WERI-Rb-1 (cell line): Measurements from ENCODE around the gene FGG.

ENCODE experiments used
- DNase-seq: peaks from one replicate; pipeline ENCODE4 v3.0.0-alpha.2; 2020
- H3K27ac ChIP-seq: fragments of 250-450 bp; sonication (Bioruptor Pico); 2 replicates; pipeline ENCODE4 v1.5.1; 2020; ENCODE audit warnings: mild to moderate bottlenecking, moderate library complexity
- H3K27me3 ChIP-seq: fragments of 250-450 bp; sonication (Bioruptor Pico); 2 replicates; pipeline ENCODE4 v1.5.1; 2021; ENCODE audit warnings: mild to moderate bottlenecking, low read depth, moderate library complexity; ENCODE audit not compliant: insufficient read depth, severe bottlenecking
- H3K36me3 ChIP-seq: fragments of 250-450 bp; sonication (Bioruptor Pico); 2 replicates; pipeline ENCODE4 v1.5.1; 2020; ENCODE audit warnings: mild to moderate bottlenecking, moderate library complexity
- H3K4me3 ChIP-seq: 2 replicates; pipeline ENCODE4 v1.5.1; 2011; ENCODE audit warnings: low read depth, mild to moderate bottlenecking, control low read depth, low read length
- H3K9me3 ChIP-seq: fragments of 250-450 bp; sonication (Bioruptor Pico); 2 replicates; pipeline ENCODE4 v1.5.1; 2021; ENCODE audit warnings: mild to moderate bottlenecking, moderate library complexity; ENCODE audit not compliant: severe bottlenecking
- CTCF ChIP-seq: IDR thresholded peaks from 2 replicates; pipeline ENCODE4 v1.5.1; 2011; ENCODE audit warnings: low read depth, mild to moderate bottlenecking, control low read depth, inconsistent platforms, low read length

Gene FGG

GRCh38 chr4:154582723-154583122 lies 29.7 kb downstream of the FGG start:
- no peak for TF ChIP-seq CTCF
- Histone ChIP-seq H3K4me3 (no peak overlapping the region), H3K27me3 (no peaks in the 10 kb centered on the region), H3K9me3 (no peaks in the 10 kb centered on the region), H3K36me3 (no peaks in the 10 kb centered on the region), H3K27ac (no peak overlapping the region)
- no peak for DNase-seq

GRCh38 chr4:154579927-154580326 lies 32.5 kb downstream of the FGG start:
- no peak overlapping the region for H3K27ac ChIP-seq
- H3K4me3 ChIP-seq, result no peak overlapping the region
- no peak for TF ChIP-seq CTCF
- H3K27me3 ChIP-seq, result no peaks in the 10 kb centered on the region
- DNase-seq, result no peak
- H3K36me3 ChIP-seq, result no peaks in the 10 kb centered on the region
- H3K9me3 ChIP-seq, result no peaks in the 10 kb centered on the region

GRCh38 chr4:154578919-154579318 lies 33.5 kb downstream of the FGG start:
- H3K9me3 ChIP-seq, result no peaks in the 10 kb centered on the region
- H3K4me3 ChIP-seq, result no peak overlapping the region
- no peak for TF ChIP-seq CTCF
- no peaks in the 10 kb centered on the region for H3K27me3 ChIP-seq
- no peak for DNase-seq
- H3K27ac ChIP-seq, result no peak overlapping the region
- H3K36me3 ChIP-seq, result no peaks in the 10 kb centered on the region

GRCh38 chr4:154577324-154577723 lies 35.1 kb downstream of the FGG start:
- Histone ChIP-seq H3K27ac (no peak overlapping the region), H3K4me3 (no peak overlapping the region), H3K9me3 (no peaks in the 10 kb centered on the region), H3K36me3 (no peaks in the 10 kb centered on the region), H3K27me3 (no peaks in the 10 kb centered on the region)
- no peak for TF ChIP-seq CTCF
- DNase-seq, result no peak

- Histone ChIP-seq H3K9me3 (no peaks in the 10 kb centered on the region), H3K4me3 (no peak overlapping the region), H3K36me3 (no peaks in the 10 kb centered on the region), H3K27ac (no peak overlapping the region), H3K27me3 (no peaks in the 10 kb centered on the region)
- TF ChIP-seq CTCF, result no peak
- DNase-seq, result no peak
Observed at GRCh38 chr4:154574311-154574710, 38.1 kb downstream of the FGG start.

GRCh38 chr4:154573190-154573870 lies 39.1 kb downstream of the FGG start:
- no peak for DNase-seq
- no peak for TF ChIP-seq CTCF

More at GRCh38 chr4:154573190-154573870, 39.1 kb downstream of the FGG start:
- no peak overlapping the region for H3K27ac ChIP-seq
- H3K4me3 ChIP-seq, result no peak overlapping the region
- H3K36me3 ChIP-seq, result no peaks in the 10 kb centered on the region
- no peaks in the 10 kb centered on the region for H3K27me3 ChIP-seq
- H3K9me3 ChIP-seq, result no peaks in the 10 kb centered on the region
